Measurements from ENCODE around the gene VWA3B.

GRCh38 chr2:98311090-98311489, 224.1 kb downstream of the VWA3B start:
- no peak for TF ChIP-seq CTCF (optimal IDR thresholded peaks at IDR 0.05 in 1 of 3, IDR thresholded peaks at IDR 0.05 in 1 of 3, conservative IDR thresholded peaks at IDR 0.05 in 1 of 3; ENCODE audit: extremely low read depth in 1 of 3, insufficient read depth in 2 of 3, low read length in 3 of 3)
- no peak for TF ChIP-seq EZH2 (IDR thresholded peaks at IDR 0.05; ENCODE audit: low read length)

Data from keratinocyte (primary cell).